Fibroblast of peridontal ligament (primary cell): Measurements from ENCODE around the gene ILF2.
"Not testable (repeated sequence)": the region's sequence is repeated elsewhere in the genome, so short reads cannot be mapped to it uniquely, and the experiment has no call there.

ENCODE experiments used
- DNase-seq: peaks from one replicate; pipeline ENCODE4 v3.0.0-alpha.2; 2010; ENCODE audit errors: extremely low read depth

Gene ILF2

GRCh38 chr1:153649137-153649862 is 21.5 kb downstream of the ILF2 start:
- no peak for DNase-seq

GRCh38 chr1:153648000-153648643 is 22.7 kb downstream of the ILF2 start:
- peak; percentile 47 for DNase-seq

- DNase-seq = no peak
Observed at GRCh38 chr1:153647346-153647714, 23.5 kb downstream of the ILF2 start.

GRCh38 chr1:153646672-153647345 is 24.0 kb downstream of the ILF2 start:
- peak; percentile 40 for DNase-seq

- no peak for DNase-seq
Observed at GRCh38 chr1:153643816-153644215, 27.0 kb downstream of the ILF2 start.

- no peak for DNase-seq
Observed at GRCh38 chr1:153643100-153643499, 27.7 kb downstream of the ILF2 start.

- no peak for DNase-seq
Observed at GRCh38 chr1:153642161-153642560, 28.6 kb downstream of the ILF2 start.

GRCh38 chr1:153640861-153641260 is 29.9 kb downstream of the ILF2 start:
- DNase-seq = no peak

- DNase-seq = not testable (repeated sequence)
Observed at GRCh38 chr1:153640213-153640612, 30.6 kb downstream of the ILF2 start.

GRCh38 chr1:153639280-153639679 is 31.5 kb downstream of the ILF2 start:
- no peak for DNase-seq

GRCh38 chr1:153638261-153638660 is 32.5 kb downstream of the ILF2 start:
- no peak for DNase-seq

GRCh38 chr1:153636312-153636711 is 34.5 kb downstream of the ILF2 start:
- no peak for DNase-seq

GRCh38 chr1:153635872-153636271 is 34.9 kb downstream of the ILF2 start:
- no peak for DNase-seq

GRCh38 chr1:153633754-153634665 is 36.8 kb downstream of the ILF2 start, which contains the start of gene CHTOP:
Gene CHTOP, plus strand, starts transcription at chr1:153634066. Its CDS starts 2,523 bp downstream, at chr1:153636589.
- peak; percentile 99 for DNase-seq

GRCh38 chr1:153633161-153633753 is 37.5 kb downstream of the ILF2 start:
- no peak for DNase-seq

GRCh38 chr1:153631047-153632022 is 39.5 kb downstream of the ILF2 start:
- DNase-seq = no peak

- DNase-seq = no peak
Observed at GRCh38 chr1:153630384-153630783, 40.4 kb downstream of the ILF2 start.

- DNase-seq = no peak
Observed at GRCh38 chr1:153629971-153630370, 40.8 kb downstream of the ILF2 start.

GRCh38 chr1:153629343-153629665 is 41.5 kb downstream of the ILF2 start:
- no peak for DNase-seq

- DNase-seq = no peak
Observed at GRCh38 chr1:153628638-153629342, 42.0 kb downstream of the ILF2 start.
